Stomach (tissue), 9 donors: ENCODE results near the gene TM9SF2. TPM values are rescaled to one million over a fixed set of nuclear protein-coding genes. Genes with fewer than 3 reads are reported as not detected.

ENCODE experiments used
- DNase-seq, 2 donors: peaks; one replicate each; pipeline versions ENCODE4 v3.0.0 to v3.0.0-alpha.2; 2013 to 2019
- H3K27ac ChIP-seq, 5 donors: fragments of 200-600 bp in 4 of 5; sonication (generic) in 4 of 5; one replicate each; pipeline ENCODE4 v1.5.1; 2013 to 2019; ENCODE audit warnings: mild to moderate bottlenecking in 1 of 5, moderate library complexity in 1 of 5
- H3K27me3 ChIP-seq, 3 donors: fragments of 200-600 bp; sonication (generic); one replicate each; pipeline ENCODE4 v1.5.1; 2017 to 2019; ENCODE audit warnings: mixed run types in 1 of 3
- H3K36me3 ChIP-seq, 4 donors: fragments of 200-600 bp; sonication (generic); 1 replicate in 3 of 4; 2 replicates in 1 of 4; pipeline ENCODE4 v1.5.1; 2016 to 2019
- H3K4me1 ChIP-seq, 4 donors: fragments of 200-600 bp; sonication (generic); one replicate each; pipeline ENCODE4 v1.5.1; 2016 to 2019
- H3K4me3 ChIP-seq, 4 donors: fragments of 200-600 bp; sonication (generic) in 3 of 4; one replicate each; pipeline ENCODE4 v1.5.1; 2016 to 2019; ENCODE audit warnings: mild to moderate bottlenecking in 1 of 4
- H3K9me3 ChIP-seq, 4 donors: fragments of 200-600 bp; sonication (generic); one replicate each; pipeline ENCODE4 v1.5.1; 2016 to 2019
- EP300 ChIP-seq: sonication (generic); formaldehyde crosslinking; IDR thresholded peaks from one replicate; pipeline ENCODE4 v1.6.1; 2017; ENCODE audit warnings: antibody characterized with exemption
- POLR2A ChIP-seq, 4 donors: fragments of 450-650 bp; IDR thresholded peaks; one replicate each; pipeline ENCODE4 v1.6.1; 2016; ENCODE audit warnings: antibody characterized with exemption in 4 of 4, control low read depth in 2 of 4, mild to moderate bottlenecking in 1 of 4, moderate library complexity in 1 of 4
- POLR2AphosphoS5 ChIP-seq, 3 donors: sonication (generic); formaldehyde crosslinking; IDR thresholded peaks; one replicate each; pipeline ENCODE4 v1.6.1; 2016; ENCODE audit warnings: antibody characterized with exemption in 3 of 3
- WGBS, 5 donors: extraction: QIAGEN DNeasy Blood & Tissue Kit in 3 of 5; methylation state at CpG; one replicate each; pipeline versions ENCODE4 v1.1.5 to v1.1.7; 2013 to 2018; 5-methylcytosine and 5-hydroxymethylcytosine counted together
- intact Hi-C: fragments of 100-400 bp; cut with DNase I; formaldehyde crosslinking; loops from one replicate; pipeline ENCODE4 v1.15.1; 2023; ENCODE audit warnings: low total_unique reads
- polyA plus RNA-seq, 3 donors: library from polyadenylated mRNA; stranded (reverse); fragments of 200-250 nt; gene quantifications; one replicate each; pipeline ENCODE4 v1.2.3, GENCODE V29; 2013
- total RNA-seq, 5 donors: library from RNA; depleted of rRNA; stranded (reverse); fragments of >200 nt; gene quantifications; one replicate each; pipeline versions ENCODE4 v1.1.0 to v1.2.3, GENCODE V29; 2014 to 2016
- TF ChIP-seq, protein P1 (sequence below), 7 experiments: fragments of 450-650 bp in 4 of 7; fragments of 200-600 bp in 3 of 7; sonication (generic) in 3 of 7; IDR thresholded peaks; one replicate each; pipeline ENCODE4 v1.5.1; 2016 to 2019; ENCODE audit warnings: antibody characterized with exemption in 7 of 7, control low read depth in 2 of 7, mild to moderate bottlenecking in 1 of 7
- donor health status: healthy with polysubstance abuse.
- donor health status: Bipolar disorder and iron deficiency.
- donor health status: healthy.

Gene TM9SF2
- total and polyA plus RNA-seq, 8 donors: 18.1 to 268 (median 36.0) TPM

DNA sequence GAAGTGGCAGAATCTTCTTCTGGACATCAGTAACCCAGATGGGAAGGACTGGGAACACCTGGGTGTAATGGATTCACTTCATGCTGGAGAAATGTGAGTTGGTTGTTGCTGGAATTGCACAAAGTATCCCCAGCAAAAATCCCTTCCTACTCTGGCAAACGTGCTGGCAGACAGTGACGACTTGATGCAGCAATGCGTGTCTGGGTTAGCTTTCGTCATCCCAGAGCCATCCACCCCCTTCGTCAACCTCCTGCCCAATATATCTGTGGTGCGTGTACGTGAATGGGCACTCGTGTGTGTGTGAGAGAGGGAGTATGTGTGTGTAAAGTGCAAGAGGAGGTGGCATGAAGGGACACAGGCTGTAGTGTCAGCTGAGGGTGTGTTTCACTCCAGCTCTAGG is 70.9 kb downstream of the TM9SF2 start:
- Histone ChIP-seq H3K27ac (no peak overlapping the region), H3K36me3 (no peaks in the 10 kb centered on the region), H3K4me3 (no peak overlapping the region), H3K9me3 (peaks cover 0 to 18% (median 7%) of the 10 kb centered on the region in 4 donors), H3K4me1 (no peaks in the 10 kb centered on the region), H3K27me3 (peaks cover 0 to 5% (median 0%) of the 10 kb centered on the region in 3 donors)
- intact Hi-C loops: no loop called here
- no peak for DNase-seq
- no peak for TF ChIP-seq POLR2A (IDR thresholded peaks at IDR 0.05)
- TF ChIP-seq POLR2AphosphoS5 (IDR thresholded peaks at IDR 0.05): no peak
- TF ChIP-seq EP300: no peak
- TF ChIP-seq, protein P1, sequence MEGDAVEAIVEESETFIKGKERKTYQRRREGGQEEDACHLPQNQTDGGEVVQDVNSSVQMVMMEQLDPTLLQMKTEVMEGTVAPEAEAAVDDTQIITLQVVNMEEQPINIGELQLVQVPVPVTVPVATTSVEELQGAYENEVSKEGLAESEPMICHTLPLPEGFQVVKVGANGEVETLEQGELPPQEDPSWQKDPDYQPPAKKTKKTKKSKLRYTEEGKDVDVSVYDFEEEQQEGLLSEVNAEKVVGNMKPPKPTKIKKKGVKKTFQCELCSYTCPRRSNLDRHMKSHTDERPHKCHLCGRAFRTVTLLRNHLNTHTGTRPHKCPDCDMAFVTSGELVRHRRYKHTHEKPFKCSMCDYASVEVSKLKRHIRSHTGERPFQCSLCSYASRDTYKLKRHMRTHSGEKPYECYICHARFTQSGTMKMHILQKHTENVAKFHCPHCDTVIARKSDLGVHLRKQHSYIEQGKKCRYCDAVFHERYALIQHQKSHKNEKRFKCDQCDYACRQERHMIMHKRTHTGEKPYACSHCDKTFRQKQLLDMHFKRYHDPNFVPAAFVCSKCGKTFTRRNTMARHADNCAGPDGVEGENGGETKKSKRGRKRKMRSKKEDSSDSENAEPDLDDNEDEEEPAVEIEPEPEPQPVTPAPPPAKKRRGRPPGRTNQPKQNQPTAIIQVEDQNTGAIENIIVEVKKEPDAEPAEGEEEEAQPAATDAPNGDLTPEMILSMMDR (IDR thresholded peaks at IDR 0.05): no peak
- 72 to 100% (median 87%) methylated on average over 1 to 8 of the region's 8 CpGs for WGBS, 5 donors

DNA sequence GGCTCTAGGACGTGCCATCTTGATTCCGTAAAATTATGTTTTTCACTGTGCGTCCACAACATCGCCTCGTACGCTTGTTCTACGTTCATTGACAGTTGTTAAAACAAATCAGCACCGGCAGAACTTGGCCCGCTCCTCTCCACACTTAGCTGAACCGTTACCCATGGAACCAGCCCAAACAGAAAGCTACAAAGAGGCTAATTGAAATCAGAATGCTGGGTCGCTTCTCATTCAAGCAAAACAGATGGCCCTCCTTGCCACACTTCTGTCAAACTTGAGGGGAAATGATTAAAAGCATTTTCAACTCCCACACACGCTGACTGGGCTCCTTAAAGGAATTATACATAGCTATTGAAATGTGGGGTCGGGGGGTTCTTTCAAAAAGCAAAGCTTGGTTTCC is 71.6 kb downstream of the TM9SF2 start:
- Histone ChIP-seq H3K4me1 (no peaks in the 10 kb centered on the region), H3K9me3 (peaks cover 0 to 15% (median 7%) of the 10 kb centered on the region in 4 donors), H3K27me3 (peaks cover 0 to 5% (median 0%) of the 10 kb centered on the region in 3 donors), H3K27ac (no peak overlapping the region), H3K4me3 (no peak overlapping the region), H3K36me3 (no peaks in the 10 kb centered on the region)
- TF ChIP-seq EP300 (no peak), POLR2AphosphoS5 (IDR thresholded peaks at IDR 0.05) (no peak), POLR2A (IDR thresholded peaks at IDR 0.05) (no peak)
- TF ChIP-seq, protein P1 (IDR thresholded peaks at IDR 0.05): no peak
- 72 to 87% (median 76%) methylated on average over 13 of the region's 13 CpGs for WGBS, 5 donors
- peak in 1 of 2 donors; percentile 59 for DNase-seq
- intact Hi-C loops: no loop called here

DNA sequence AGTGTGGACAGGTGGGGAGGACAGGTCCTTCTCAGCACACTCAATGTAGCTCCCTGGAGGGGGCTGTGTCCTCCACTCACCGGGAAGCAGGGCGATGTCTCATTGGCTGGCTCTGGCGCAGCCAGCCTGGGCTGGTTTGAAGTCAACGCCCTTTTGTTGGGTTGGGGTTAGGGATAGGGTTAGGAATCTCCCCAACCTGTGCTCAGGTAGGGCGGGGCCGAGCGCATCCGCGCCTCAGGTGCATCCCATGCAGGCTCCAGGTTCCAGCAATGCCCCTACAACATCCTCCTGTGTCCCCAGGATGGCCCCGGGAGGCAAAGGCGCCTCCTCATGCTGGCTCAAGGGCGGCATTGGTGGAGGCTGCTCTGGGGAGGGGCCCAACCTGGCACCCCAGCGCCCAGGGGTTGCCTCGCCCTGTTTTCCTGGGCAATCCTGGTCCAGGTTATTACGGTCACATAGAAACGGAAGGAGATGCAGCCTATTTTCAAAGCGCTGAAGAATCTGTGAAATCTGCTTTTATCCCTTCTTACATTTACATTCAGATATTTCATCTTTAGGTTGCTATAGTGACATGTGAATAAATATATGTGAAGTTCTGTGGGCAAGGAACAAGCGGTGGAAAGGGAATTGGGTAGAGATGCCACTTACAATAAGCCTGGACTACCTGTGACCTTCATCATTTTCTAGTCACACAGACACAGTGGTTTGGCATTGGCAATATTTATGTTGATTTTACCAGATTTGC is 74.3 kb downstream of the TM9SF2 start:
- no peak overlapping the region for H3K4me3 ChIP-seq
- H3K36me3 ChIP-seq: no peaks in the 10 kb centered on the region
- H3K4me1 ChIP-seq: no peaks in the 10 kb centered on the region
- no peak for DNase-seq
- no peaks in the 10 kb centered on the region for H3K9me3 ChIP-seq
- peaks cover 0 to 5% (median 0%) of the 10 kb centered on the region in 3 donors for H3K27me3 ChIP-seq
- 54 to 64% (median 59%) methylated on average over 10 to 18 of the region's 18 CpGs for WGBS, 5 donors
- no peak for TF ChIP-seq POLR2A (IDR thresholded peaks at IDR 0.05)
- no peak for TF ChIP-seq POLR2AphosphoS5 (IDR thresholded peaks at IDR 0.05)
- no peak for TF ChIP-seq EP300
- TF ChIP-seq, protein P1 (IDR thresholded peaks at IDR 0.05): no peak
- intact Hi-C loops: no loop called here
- H3K27ac ChIP-seq: no peak overlapping the region

DNA sequence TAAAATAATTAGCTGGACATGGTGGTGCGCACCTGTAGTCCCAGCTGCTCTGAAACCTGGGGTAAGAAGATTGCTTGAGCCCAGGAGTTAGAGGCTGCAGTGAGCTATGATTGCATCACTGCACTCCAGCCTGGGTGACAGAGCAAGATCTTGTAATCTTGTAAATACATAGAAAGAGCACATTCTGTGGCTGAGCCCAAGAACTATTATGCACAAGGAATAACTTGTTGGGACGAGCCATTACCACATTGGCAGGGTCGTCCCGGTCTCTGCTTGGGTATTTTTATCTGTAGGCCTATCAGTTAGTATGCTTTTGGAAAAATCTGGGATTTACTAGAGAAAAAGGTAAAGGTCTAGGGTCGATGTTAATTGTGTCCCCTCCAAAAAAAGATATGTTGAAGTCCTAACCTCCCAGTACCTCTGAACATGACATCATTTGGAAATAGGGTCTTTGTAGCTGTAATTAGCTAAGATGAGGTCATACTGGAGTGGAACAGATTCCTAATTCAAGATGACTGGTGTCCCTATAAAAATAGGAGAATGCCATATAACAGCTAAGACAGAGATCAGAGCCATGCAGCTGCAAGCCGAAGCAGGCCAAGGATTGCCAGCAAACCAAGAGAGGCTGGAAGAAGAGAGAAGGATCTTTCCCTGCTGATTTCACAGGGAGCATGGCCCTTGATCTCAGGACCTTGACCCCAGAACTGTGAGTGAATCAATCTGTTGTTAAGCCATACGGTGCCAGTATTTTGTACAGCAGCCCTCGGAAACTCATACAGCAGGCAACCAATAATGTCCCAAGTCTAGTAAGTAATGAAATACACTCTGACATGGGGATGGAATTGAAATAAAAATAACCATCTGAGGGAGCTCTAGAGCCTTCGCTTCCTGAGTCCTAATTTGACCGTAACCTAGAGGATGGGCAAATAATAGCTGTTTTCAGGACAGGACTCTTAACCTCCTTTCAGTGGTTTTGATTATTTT is 77.0 kb downstream of the TM9SF2 start:
- Histone ChIP-seq H3K9me3 (no peaks in the 10 kb centered on the region), H3K36me3 (no peaks in the 10 kb centered on the region), H3K27me3 (peaks cover 0 to 5% (median 0%) of the 10 kb centered on the region in 3 donors), H3K4me1 (no peaks in the 10 kb centered on the region), H3K4me3 (no peak overlapping the region), H3K27ac (no peak overlapping the region)
- DNase-seq: no peak
- TF ChIP-seq POLR2A (IDR thresholded peaks at IDR 0.05): no peak
- TF ChIP-seq, protein P1 (IDR thresholded peaks at IDR 0.05): peak in 1 of 7 experiments; percentile 8
- intact Hi-C loops: no loop called here
- 69 to 79% (median 78%) methylated on average over 10 of the region's 10 CpGs for WGBS, 5 donors
